ENCODE results near the gene MAST2.

Gene MAST2

DNA sequence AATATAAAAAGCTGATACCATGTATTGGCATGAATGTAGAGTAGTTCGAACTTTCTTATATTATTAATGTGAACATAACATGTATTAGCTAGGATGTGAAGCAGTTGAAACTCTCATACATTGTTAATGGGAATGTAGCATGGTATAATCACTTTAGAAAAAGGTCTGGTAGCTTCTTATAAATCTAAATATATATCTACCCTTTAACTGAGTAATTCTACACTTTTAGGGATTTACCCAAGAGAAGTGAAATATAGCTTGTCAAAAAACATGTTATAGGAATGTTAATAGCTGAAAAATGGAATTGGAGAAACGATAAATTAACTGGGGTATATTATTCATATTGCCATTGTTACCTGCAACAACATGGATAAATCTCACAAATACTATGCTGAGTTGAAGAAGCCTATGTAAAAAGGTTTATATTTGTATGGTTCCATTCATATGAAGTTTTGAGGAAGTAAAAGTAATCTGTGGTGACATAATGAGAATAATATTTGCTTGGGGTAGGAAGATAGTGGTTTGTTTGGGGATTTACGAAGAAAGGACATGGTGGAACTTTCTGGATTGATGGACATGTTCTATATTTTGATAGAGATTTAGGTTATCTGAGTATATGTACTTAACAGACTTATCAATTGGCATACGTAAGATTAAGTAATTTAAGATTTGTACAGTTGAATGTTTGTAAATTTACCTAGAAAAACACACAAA lies 76.6 kb downstream of the MAST2 start:
- Histone ChIP-seq H3K4me1 (ENCODE audit: low read length) (peaks cover 19% of the 10 kb centered on the region), H3K4me2 (ENCODE audit: low read depth, low read length) (no peak overlapping the region), H3K27me3 (replicated peaks; ENCODE audit: insufficient read depth, low read length) (no peaks in the 10 kb centered on the region), H2AFZ (ENCODE audit: low read length) (no peak overlapping the region), H3K4me3 (ENCODE audit: low read length) (no peak overlapping the region), H3K79me2 (ENCODE audit: low read length) (peaks cover 23% of the 10 kb centered on the region), H3K9ac (ENCODE audit: low read length) (no peak overlapping the region), H3K36me3 (replicated peaks; ENCODE audit: insufficient read depth, low read length) (no peaks in the 10 kb centered on the region), H3F3A (ENCODE audit: insufficient read depth, low read length) (no peaks in the 10 kb centered on the region), H3K9me3 (replicated peaks; ENCODE audit: insufficient read depth, low read length) (no peaks in the 10 kb centered on the region), H3K27ac (ENCODE audit: low read length) (no peak overlapping the region), H4K20me1 (ENCODE audit: insufficient read depth, low read length) (no peaks in the 10 kb centered on the region), H3K9me2 (replicated peaks; ENCODE audit: insufficient read depth, low read length) (no peaks in the 10 kb centered on the region)
- TF ChIP-seq, protein P1, sequence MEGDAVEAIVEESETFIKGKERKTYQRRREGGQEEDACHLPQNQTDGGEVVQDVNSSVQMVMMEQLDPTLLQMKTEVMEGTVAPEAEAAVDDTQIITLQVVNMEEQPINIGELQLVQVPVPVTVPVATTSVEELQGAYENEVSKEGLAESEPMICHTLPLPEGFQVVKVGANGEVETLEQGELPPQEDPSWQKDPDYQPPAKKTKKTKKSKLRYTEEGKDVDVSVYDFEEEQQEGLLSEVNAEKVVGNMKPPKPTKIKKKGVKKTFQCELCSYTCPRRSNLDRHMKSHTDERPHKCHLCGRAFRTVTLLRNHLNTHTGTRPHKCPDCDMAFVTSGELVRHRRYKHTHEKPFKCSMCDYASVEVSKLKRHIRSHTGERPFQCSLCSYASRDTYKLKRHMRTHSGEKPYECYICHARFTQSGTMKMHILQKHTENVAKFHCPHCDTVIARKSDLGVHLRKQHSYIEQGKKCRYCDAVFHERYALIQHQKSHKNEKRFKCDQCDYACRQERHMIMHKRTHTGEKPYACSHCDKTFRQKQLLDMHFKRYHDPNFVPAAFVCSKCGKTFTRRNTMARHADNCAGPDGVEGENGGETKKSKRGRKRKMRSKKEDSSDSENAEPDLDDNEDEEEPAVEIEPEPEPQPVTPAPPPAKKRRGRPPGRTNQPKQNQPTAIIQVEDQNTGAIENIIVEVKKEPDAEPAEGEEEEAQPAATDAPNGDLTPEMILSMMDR (IDR thresholded peaks at IDR 0.05; ENCODE audit: low read length): no peak
- TF ChIP-seq EZH2phosphoT487 (IDR thresholded peaks at IDR 0.05; ENCODE audit: low read length): no peak
- no peak for TF ChIP-seq EZH2 (optimal IDR thresholded peaks at IDR 0.05; ENCODE audit: low read depth, low read length)
- DNase-seq: no peak

DNA sequence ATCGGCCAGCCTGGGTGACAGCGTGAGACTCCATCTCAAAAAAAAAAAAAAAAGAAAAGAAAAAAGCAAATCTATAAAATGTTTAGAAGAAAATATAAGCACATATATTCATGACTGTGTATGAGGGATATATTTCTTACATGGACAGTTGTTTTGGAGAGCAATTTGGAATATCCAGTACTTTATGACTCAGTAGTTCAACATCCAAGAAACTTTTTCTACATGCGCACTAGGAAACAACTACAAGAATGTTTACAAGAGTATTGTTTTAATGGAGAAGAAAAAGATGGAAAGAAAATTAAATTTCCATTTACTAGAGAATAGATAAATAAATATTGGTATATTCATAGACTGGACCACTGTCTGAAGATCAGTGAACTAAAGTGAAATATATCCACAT lies 77.5 kb downstream of the MAST2 start:
- no peak for DNase-seq
- peaks cover 23% of the 10 kb centered on the region for H3K79me2 ChIP-seq (ENCODE audit: low read length)
- no peaks in the 10 kb centered on the region for H3K9me2 ChIP-seq (replicated peaks; ENCODE audit: insufficient read depth, low read length)
- no peaks in the 10 kb centered on the region for H4K20me1 ChIP-seq (ENCODE audit: insufficient read depth, low read length)
- no peaks in the 10 kb centered on the region for H3K9me3 ChIP-seq (replicated peaks; ENCODE audit: insufficient read depth, low read length)
- no peaks in the 10 kb centered on the region for H3F3A ChIP-seq (ENCODE audit: insufficient read depth, low read length)
- H2AFZ ChIP-seq (ENCODE audit: low read length): no peak overlapping the region
- peaks cover 22% of the 10 kb centered on the region for H3K4me1 ChIP-seq (ENCODE audit: low read length)
- H3K4me2 ChIP-seq (ENCODE audit: low read depth, low read length): no peak overlapping the region
- H3K9ac ChIP-seq (ENCODE audit: low read length): no peak overlapping the region
- no peak for TF ChIP-seq EZH2phosphoT487 (IDR thresholded peaks at IDR 0.05; ENCODE audit: low read length)
- no peak for TF ChIP-seq EZH2 (optimal IDR thresholded peaks at IDR 0.05; ENCODE audit: low read depth, low read length)
- TF ChIP-seq, protein P1 (IDR thresholded peaks at IDR 0.05; ENCODE audit: low read length): no peak
- H3K36me3 ChIP-seq (replicated peaks; ENCODE audit: insufficient read depth, low read length): no peaks in the 10 kb centered on the region
- H3K4me3 ChIP-seq (ENCODE audit: low read length): no peak overlapping the region
- no peaks in the 10 kb centered on the region for H3K27me3 ChIP-seq (replicated peaks; ENCODE audit: insufficient read depth, low read length)
- no peak overlapping the region for H3K27ac ChIP-seq (ENCODE audit: low read length)

DNA sequence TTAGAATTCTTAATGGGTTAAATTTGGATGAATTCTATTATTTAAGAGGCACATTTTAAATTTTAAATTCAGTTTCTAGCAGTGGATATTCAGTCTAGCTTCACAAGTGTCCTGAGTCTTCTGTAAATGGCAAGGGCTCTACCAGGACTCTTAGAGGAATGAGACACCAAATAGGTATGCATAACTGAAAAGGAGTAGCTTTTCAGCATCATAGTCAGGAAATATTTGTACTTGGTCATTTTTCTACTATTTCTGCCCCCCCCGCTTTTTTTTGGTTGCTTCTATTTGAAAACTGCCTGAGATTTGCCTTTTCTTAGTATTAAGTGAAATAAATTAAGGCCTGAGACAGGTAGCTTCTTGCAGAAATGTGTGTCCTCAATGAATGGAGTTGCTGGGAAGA lies 80.2 kb downstream of the MAST2 start:
- Histone ChIP-seq H3K27ac (ENCODE audit: low read length) (no peak overlapping the region), H3K27me3 (replicated peaks; ENCODE audit: insufficient read depth, low read length) (no peaks in the 10 kb centered on the region), H3K4me2 (ENCODE audit: low read depth, low read length) (no peak overlapping the region), H3K9me3 (replicated peaks; ENCODE audit: insufficient read depth, low read length) (no peaks in the 10 kb centered on the region), H3K9ac (ENCODE audit: low read length) (no peak overlapping the region), H3K4me1 (ENCODE audit: low read length) (peaks cover 14% of the 10 kb centered on the region), H3K36me3 (replicated peaks; ENCODE audit: insufficient read depth, low read length) (no peaks in the 10 kb centered on the region), H3K79me2 (ENCODE audit: low read length) (peaks cover 13% of the 10 kb centered on the region), H2AFZ (ENCODE audit: low read length) (no peak overlapping the region), H3K4me3 (ENCODE audit: low read length) (no peak overlapping the region), H3F3A (ENCODE audit: insufficient read depth, low read length) (no peaks in the 10 kb centered on the region), H4K20me1 (ENCODE audit: insufficient read depth, low read length) (no peaks in the 10 kb centered on the region), H3K9me2 (replicated peaks; ENCODE audit: insufficient read depth, low read length) (no peaks in the 10 kb centered on the region)
- no peak for DNase-seq
- no peak for TF ChIP-seq EZH2phosphoT487 (IDR thresholded peaks at IDR 0.05; ENCODE audit: low read length)
- TF ChIP-seq, protein P1 (IDR thresholded peaks at IDR 0.05; ENCODE audit: low read length): no peak
- TF ChIP-seq EZH2 (optimal IDR thresholded peaks at IDR 0.05; ENCODE audit: low read depth, low read length): no peak
